Mucosa of stomach (tissue), 1 donor: Measurements from ENCODE around the gene ARHGEF25.

Experiments used
- H3K27me3 ChIP-seq: one replicate; pipeline ENCODE4 v1.7.0; 2013; ENCODE audit warnings: mild to moderate bottlenecking, low read length; ENCODE audit not compliant: control insufficient read depth, insufficient read depth
- H3K36me3 ChIP-seq: one replicate; pipeline ENCODE4 v1.7.0; 2013; ENCODE audit warnings: low read length; ENCODE audit not compliant: control insufficient read depth, insufficient read depth
- H3K4me1 ChIP-seq: one replicate; pipeline ENCODE4 v1.7.0; 2013; ENCODE audit warnings: mild to moderate bottlenecking, low read length; ENCODE audit not compliant: control insufficient read depth, insufficient read depth
- H3K4me3 ChIP-seq: one replicate; pipeline ENCODE4 v1.7.0; 2013; ENCODE audit warnings: low read length
- H3K9ac ChIP-seq: one replicate; pipeline ENCODE4 v1.7.0; 2013; ENCODE audit warnings: mild to moderate bottlenecking, low read length, moderate library complexity
- H3K9me3 ChIP-seq: one replicate; pipeline ENCODE4 v1.7.0; 2013; ENCODE audit warnings: mild to moderate bottlenecking, low read length, moderate library complexity; ENCODE audit not compliant: control insufficient read depth
- donor health status: Pancreatic carcinoma.

ARHGEF25 gene

GRCh38 chr12:57621497-57622292 is 10.5 kb downstream of the ARHGEF25 start:
- Histone ChIP-seq H3K27me3 (peaks cover 97% of the 10 kb centered on the region), H3K4me3 (peak overlapping the region; percentile 15), H3K36me3 (no peaks in the 10 kb centered on the region), H3K9ac (peak overlapping the region; percentile 6), H3K9me3 (no peaks in the 10 kb centered on the region), H3K4me1 (peaks cover 25% of the 10 kb centered on the region)

- no peaks in the 10 kb centered on the region for H3K36me3 ChIP-seq
- no peak overlapping the region for H3K9ac ChIP-seq
- H3K4me3 ChIP-seq, result no peak overlapping the region
- H3K4me1 ChIP-seq, result peaks cover 25% of the 10 kb centered on the region
- no peaks in the 10 kb centered on the region for H3K9me3 ChIP-seq
- peaks cover 98% of the 10 kb centered on the region for H3K27me3 ChIP-seq
These were observed 11.3 kb downstream of the ARHGEF25 start for GRCh38 chr12:57622293-57623245.

- H3K9me3 ChIP-seq, result no peaks in the 10 kb centered on the region
- peaks cover 30% of the 10 kb centered on the region for H3K4me1 ChIP-seq
- no peak overlapping the region for H3K9ac ChIP-seq
- H3K27me3 ChIP-seq, result peaks cover 98% of the 10 kb centered on the region
- H3K36me3 ChIP-seq, result no peaks in the 10 kb centered on the region
- H3K4me3 ChIP-seq, result no peak overlapping the region
These were observed 12.2 kb downstream of the ARHGEF25 start for GRCh38 chr12:57623385-57623784.

GRCh38 chr12:57623811-57624390 is 12.7 kb downstream of the ARHGEF25 start:
- Histone ChIP-seq H3K27me3 (peaks cover 98% of the 10 kb centered on the region), H3K36me3 (no peaks in the 10 kb centered on the region), H3K4me1 (peaks cover 30% of the 10 kb centered on the region), H3K9ac (no peak overlapping the region), H3K4me3 (no peak overlapping the region), H3K9me3 (no peaks in the 10 kb centered on the region)

- peaks cover 95% of the 10 kb centered on the region for H3K27me3 ChIP-seq
These were observed 13.4 kb downstream of the ARHGEF25 start for GRCh38 chr12:57624441-57625220.

DNA sequence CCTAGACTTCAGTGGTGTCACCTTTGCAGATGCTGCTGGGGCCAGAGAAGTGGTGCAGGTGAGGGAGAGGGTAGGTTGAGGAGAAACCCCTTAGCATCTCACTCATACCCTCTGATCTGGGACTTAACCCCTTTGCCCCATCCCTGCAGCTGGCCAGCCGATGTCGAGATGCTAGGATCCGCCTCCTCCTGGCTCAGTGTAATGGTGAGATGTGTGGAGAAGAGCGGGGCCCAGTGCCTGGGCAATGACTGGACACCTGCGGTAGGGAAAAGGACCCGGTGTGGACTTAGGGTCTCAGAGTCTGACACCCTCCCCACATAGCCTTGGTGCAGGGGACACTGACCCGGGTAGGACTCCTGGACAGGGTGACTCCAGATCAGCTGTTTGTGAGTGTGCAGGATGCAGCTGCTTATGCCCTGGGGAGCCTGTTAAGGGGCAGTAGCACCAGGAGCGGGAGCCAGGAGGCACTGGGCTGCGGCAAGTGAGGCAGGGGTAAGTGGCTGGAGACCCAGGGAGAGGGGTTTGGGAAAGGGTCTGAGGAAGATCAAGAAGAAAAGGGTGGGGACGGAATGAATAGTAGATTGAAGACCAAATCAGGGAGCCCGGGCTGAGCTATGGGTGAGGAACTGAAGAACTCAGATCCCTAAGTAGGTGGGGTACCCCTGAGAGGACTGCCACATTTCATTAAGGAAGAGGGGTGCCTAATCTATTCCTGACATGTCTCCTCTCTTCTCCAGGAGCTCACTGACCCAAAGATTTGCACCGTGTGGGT is 14.2 kb downstream of the ARHGEF25 start:
- Histone ChIP-seq H3K27me3 (peaks cover 95% of the 10 kb centered on the region), H3K9me3 (no peaks in the 10 kb centered on the region)

More at GRCh38 chr12:57624441-57625220, 13.4 kb downstream of the ARHGEF25 start:
- Histone ChIP-seq H3K36me3 (no peaks in the 10 kb centered on the region), H3K4me3 (no peak overlapping the region), H3K9me3 (no peaks in the 10 kb centered on the region), H3K9ac (no peak overlapping the region), H3K4me1 (peaks cover 25% of the 10 kb centered on the region)

DNA sequence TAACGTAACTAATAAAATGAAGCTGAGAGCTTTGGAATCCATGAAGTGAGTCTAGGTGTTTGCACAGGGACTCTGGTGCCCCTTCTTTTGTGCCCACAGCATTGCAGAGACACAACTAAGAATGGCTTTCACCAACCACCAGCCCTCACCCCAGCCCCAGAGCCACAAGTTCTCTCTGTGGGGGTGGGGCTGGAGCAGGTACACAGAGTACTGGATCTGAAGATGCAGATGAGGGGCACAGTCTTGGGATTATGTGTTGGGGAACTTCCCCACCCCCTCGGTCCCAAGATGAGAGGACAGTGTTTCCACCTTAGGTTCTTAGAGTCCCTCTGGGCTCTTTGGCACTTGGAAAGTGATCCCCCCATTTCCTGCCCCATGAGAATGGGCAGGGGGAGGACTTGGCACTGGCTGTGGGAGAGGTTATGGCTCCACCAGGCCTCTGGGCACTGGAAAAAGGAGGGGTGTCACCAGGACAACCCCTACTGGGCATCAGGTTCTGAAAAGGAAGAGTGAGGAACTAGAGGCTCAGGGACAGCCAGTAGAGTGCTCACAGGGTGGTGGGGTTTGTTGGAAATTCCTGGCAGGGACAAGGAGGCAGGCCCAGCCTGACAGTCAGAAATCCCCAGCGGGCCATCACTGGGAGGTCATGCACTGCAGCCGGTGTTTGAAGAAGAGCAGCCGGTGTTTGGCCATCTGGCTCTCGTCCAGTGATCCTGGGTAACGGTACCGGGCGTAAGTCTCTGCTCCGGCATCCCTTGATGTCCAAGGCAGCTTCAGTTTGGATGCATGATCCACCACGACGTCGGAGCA is 15.1 kb downstream of the ARHGEF25 start:
- H3K27me3 ChIP-seq, result peaks cover 95% of the 10 kb centered on the region
- H3K4me1 ChIP-seq, result peaks cover 15% of the 10 kb centered on the region

More for the DNA sequence above, 14.2 kb downstream of the ARHGEF25 start:
- Histone ChIP-seq H3K4me1 (peaks cover 22% of the 10 kb centered on the region), H3K9ac (no peak overlapping the region), H3K36me3 (no peaks in the 10 kb centered on the region), H3K4me3 (no peak overlapping the region)

DNA sequence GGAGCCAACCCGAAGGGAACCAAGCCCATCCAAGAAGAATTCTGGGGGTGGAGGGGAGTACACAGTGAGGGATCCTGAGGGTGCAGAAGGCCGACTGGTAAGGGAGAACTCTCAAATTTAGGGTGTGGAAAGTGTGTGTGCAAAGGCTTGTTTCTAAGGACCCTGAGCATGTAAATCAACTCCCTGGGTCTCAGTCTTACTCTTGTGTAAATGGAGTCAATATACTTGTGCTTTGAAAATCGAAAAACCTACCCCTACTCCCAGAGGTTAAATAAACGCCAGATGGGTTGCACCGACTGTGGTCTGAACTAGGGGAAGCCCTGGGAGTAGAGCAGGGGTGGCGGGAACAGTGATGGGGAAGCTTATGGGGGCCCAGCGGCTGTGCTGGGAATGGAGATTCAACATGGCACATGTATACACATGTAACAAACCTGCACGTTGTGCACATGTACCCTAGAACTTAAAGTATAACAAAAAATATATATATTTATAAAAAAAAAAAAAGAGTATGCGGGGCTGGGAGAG is 15.7 kb downstream of the ARHGEF25 start:
- Histone ChIP-seq H3K4me1 (peaks cover 8% of the 10 kb centered on the region), H3K36me3 (no peaks in the 10 kb centered on the region), H3K4me3 (no peak overlapping the region), H3K27me3 (peaks cover 95% of the 10 kb centered on the region), H3K9me3 (no peaks in the 10 kb centered on the region), H3K9ac (no peak overlapping the region)

More for the DNA sequence above, 15.1 kb downstream of the ARHGEF25 start:
- no peak overlapping the region for H3K4me3 ChIP-seq
- no peak overlapping the region for H3K9ac ChIP-seq
- no peaks in the 10 kb centered on the region for H3K9me3 ChIP-seq
- no peaks in the 10 kb centered on the region for H3K36me3 ChIP-seq

DNA sequence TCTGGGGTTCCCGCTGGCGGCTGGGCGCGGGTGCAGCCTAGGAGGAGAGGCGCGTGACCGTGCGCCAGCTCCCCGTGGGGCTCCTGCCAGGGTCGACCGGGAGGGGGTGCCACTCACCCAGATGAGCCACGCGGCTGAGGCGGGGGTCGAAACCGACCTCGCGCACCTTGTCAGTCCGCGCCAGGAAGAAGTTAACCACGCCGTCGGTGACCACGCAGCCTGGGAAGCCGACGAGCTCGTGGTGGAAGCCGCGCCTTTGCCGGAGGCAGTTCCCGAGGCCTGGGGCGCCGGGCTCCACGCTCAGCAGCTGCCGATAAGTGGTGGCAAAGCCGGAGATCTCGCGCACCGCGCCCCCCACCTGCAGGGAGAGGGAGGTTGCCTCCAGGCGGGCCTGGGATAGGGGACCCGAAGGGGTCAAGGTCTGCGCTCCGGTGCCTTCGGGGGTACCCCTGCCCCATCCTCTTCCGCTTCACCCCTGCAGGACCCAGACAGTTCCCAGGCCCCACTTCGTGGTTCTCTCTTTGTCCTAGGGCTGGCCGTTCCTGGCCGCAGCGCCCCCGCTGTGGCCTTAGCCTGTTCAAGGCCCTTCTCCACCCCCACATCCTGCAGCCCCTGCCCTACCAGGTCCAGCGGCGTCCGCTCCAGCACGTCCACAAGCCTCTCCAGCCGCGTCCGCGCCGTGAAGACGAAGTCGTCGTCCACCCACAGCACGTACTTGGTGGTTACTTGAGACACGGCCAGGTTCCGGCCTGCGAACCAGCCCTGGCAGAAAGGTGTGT is 16.5 kb downstream of the ARHGEF25 start:
- H3K36me3 ChIP-seq, result no peaks in the 10 kb centered on the region
- H3K9me3 ChIP-seq, result no peaks in the 10 kb centered on the region
- H3K27me3 ChIP-seq, result peaks cover 94% of the 10 kb centered on the region
- H3K4me1 ChIP-seq, result peaks cover 11% of the 10 kb centered on the region
- H3K9ac ChIP-seq, result no peak overlapping the region
- H3K4me3 ChIP-seq, result no peak overlapping the region
